ENCODE measurements around the gene CGNL1. TPM values are rescaled to one million over a fixed set of nuclear protein-coding genes. Genes with fewer than 3 reads are reported as not detected.

The CGNL1 gene
- total RNA-seq, 2 donors from 2014 or later: 11.8 to 33.5 TPM

DNA sequence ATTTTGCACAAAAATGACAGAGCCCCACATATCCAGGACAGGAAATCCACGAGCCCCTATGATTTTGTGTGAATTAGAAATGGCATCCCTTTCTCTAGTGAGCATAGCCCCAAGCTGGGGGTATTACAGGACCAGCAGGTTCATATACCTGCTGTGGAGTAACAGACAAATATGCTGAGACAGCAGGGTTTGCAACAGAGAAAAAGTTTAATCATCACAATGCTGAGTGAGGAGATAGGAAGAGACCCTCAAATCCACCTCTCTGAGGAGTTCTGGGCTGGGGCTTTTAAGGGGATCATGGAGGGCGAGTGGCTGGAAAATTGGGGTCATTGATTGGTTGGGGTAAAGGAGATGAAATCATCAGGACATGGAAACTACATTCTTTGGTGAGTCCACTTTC lies 207.0 kb downstream of the CGNL1 start:
- no peak for DNase-seq (ENCODE audit: low spot score)
- Histone ChIP-seq H3K9me3 (peaks cover 6% of the 10 kb centered on the region), H3K27me3 (replicated peaks; ENCODE audit: insufficient read depth) (no peaks in the 10 kb centered on the region), H3K4me1 (ENCODE audit: control insufficient read depth in 1 of 2, low read depth in 2 of 2) (peaks cover 0 to 2% of the 10 kb centered on the region in 2 donors), H3K27ac (no peak overlapping the region), H3K4me3 (no peak overlapping the region), H3K36me3 (no peaks in the 10 kb centered on the region)
- no peak for TF ChIP-seq CTCF (IDR thresholded peaks at IDR 0.05)
- ATAC-seq (ENCODE audit: insufficient number of reproducible peaks, low FRiP score, low read depth): no peak

DNA sequence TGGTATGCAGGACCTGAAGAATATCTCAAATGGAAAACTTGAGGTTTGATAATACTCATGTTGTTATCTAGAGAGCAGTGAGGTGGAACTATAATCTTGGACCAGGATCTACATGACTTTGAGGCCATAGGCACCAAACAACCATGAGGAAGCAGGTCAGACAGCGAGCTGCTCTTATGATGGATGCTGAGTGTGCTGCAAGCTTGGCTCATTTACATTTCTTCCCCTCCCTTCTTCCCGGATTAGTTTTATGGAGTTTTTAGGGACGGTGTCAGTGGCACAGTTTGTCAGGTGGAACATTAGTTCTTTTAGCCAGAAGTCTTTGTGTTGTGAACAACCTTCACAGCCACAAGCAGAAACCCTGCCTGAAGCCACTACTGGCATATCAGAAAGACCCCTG lies 207.4 kb downstream of the CGNL1 start:
- Histone ChIP-seq H3K27me3 (replicated peaks; ENCODE audit: insufficient read depth) (no peaks in the 10 kb centered on the region), H3K27ac (no peak overlapping the region), H3K4me3 (no peak overlapping the region), H3K36me3 (no peaks in the 10 kb centered on the region), H3K4me1 (ENCODE audit: control insufficient read depth in 1 of 2, low read depth in 2 of 2) (peaks cover 0 to 7% of the 10 kb centered on the region in 2 donors), H3K9me3 (peaks cover 6% of the 10 kb centered on the region)
- TF ChIP-seq CTCF (IDR thresholded peaks at IDR 0.05): no peak
- ATAC-seq (ENCODE audit: insufficient number of reproducible peaks, low FRiP score, low read depth) (no peak), DNase-seq (ENCODE audit: low spot score) (no peak)

DNA sequence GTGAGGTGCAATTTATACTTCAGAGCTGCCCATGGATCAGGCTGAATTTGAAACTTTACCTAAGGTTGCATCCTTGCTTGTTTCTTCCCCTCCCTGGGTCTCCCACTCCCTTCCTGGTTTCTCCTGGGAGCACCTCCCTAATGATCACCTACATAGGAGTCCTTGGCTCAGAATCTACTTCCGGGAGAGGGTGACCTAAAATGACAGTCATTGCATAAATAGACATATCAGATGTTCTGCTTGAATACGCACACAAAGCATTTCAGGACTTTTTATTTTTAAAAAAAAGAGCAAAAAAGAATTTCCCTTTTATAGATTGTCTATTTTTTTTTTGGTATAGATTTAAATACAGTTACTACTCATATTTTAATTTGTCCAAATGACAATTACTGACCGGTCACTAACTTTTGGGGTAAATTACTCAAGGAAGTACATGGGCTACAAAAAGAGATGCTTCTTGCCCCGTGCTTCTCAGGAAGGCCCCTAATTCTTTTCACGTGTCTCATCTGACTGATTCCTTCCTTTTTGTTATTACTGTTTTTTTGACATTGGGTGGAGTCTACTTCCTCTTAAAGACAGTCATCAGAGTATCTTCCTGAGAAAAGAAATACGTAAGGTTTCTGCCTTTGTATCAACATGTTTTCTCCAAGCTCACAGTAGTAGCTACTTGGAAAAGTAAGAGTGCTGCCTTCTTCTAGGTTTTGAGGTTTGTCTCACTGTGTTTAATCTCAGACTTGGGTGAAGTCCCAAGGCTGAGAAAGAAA lies 210.5 kb downstream of the CGNL1 start:
- Histone ChIP-seq H3K27me3 (replicated peaks; ENCODE audit: insufficient read depth) (no peaks in the 10 kb centered on the region), H3K36me3 (no peaks in the 10 kb centered on the region), H3K27ac (no peak overlapping the region), H3K4me1 (ENCODE audit: control insufficient read depth in 1 of 2, low read depth in 2 of 2) (peaks cover 8 to 34% of the 10 kb centered on the region in 2 donors), H3K9me3 (peaks cover 6% of the 10 kb centered on the region), H3K4me3 (no peak overlapping the region)
- DNase-seq (ENCODE audit: low spot score): no peak
- no peak for ATAC-seq (ENCODE audit: insufficient number of reproducible peaks, low FRiP score, low read depth)
- TF ChIP-seq CTCF (IDR thresholded peaks at IDR 0.05): no peak

DNA sequence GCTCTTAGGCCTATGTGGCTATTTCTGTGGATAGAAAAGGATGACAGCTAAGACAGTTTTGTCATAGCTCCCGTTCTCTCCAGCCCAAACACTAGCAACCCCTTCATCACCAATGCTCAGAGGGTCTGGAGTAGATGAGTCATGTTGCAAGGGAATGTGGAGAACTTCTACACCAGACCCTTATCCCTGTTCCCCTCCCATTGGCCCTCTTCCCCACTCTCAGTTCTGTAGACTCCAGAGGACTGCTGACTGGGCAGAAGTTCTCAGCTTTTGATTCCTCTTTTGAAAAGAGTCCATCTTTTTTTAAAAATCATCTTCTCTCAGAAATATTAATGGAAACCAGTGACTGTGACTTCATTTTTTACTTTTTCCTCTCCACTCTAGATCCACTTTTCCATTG lies 213.0 kb downstream of the CGNL1 start:
- no peak overlapping the region for H3K4me3 ChIP-seq
- peaks cover 8 to 34% of the 10 kb centered on the region in 2 donors for H3K4me1 ChIP-seq (ENCODE audit: control insufficient read depth in 1 of 2, low read depth in 2 of 2)
- peak overlapping the region in 1 of 2 donors; percentile 47 for H3K27ac ChIP-seq
- ATAC-seq (ENCODE audit: insufficient number of reproducible peaks, low FRiP score, low read depth) (no peak), DNase-seq (ENCODE audit: low spot score) (no peak)
- no peak for TF ChIP-seq CTCF (IDR thresholded peaks at IDR 0.05)
- H3K36me3 ChIP-seq: no peaks in the 10 kb centered on the region
- no peaks in the 10 kb centered on the region for H3K27me3 ChIP-seq (replicated peaks; ENCODE audit: insufficient read depth)
- no peaks in the 10 kb centered on the region for H3K9me3 ChIP-seq

DNA sequence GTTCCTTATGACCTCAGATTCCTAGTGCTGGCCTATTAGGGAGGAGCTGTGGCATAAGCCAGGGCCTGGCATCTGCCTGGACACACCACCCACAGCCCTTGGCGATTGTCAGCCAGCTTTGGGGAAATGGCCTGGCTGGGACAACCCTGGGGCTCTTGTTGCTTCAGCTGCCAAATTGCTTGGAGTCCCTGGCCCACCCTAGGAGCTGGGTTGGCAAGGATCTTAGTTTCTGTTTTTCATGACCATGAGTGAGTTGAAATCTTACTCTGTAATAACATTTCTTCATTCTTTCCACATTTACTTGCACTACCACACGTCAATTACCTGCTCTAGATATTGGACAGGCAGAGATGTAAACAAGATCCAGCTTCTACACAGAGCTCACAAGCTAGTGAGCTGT lies 213.4 kb downstream of the CGNL1 start:
- ATAC-seq (ENCODE audit: insufficient number of reproducible peaks, low FRiP score, low read depth) (no peak), DNase-seq (ENCODE audit: low spot score) (no peak)
- H3K27ac ChIP-seq: peak overlapping the region in 1 of 2 donors; percentile 47
- H3K9me3 ChIP-seq: no peaks in the 10 kb centered on the region
- H3K36me3 ChIP-seq: no peaks in the 10 kb centered on the region
- peaks cover 8 to 34% of the 10 kb centered on the region in 2 donors for H3K4me1 ChIP-seq (ENCODE audit: control insufficient read depth in 1 of 2, low read depth in 2 of 2)
- H3K4me3 ChIP-seq: no peak overlapping the region
- TF ChIP-seq CTCF (IDR thresholded peaks at IDR 0.05): no peak
- no peaks in the 10 kb centered on the region for H3K27me3 ChIP-seq (replicated peaks; ENCODE audit: insufficient read depth)
